Measurements from ENCODE around the gene KRT82. TPM values are rescaled to one million over a fixed set of nuclear protein-coding genes. Genes with fewer than 3 reads are reported as not detected.

The KRT82 gene
- polyA plus RNA-seq, 4 donors, result not detected

GRCh38 chr12:52400906-52401305, 5.2 kb downstream of the KRT82 start:
- H3K27me3 ChIP-seq (ENCODE audit: control insufficient read depth in 3 of 3, insufficient read depth in 3 of 3, low read length in 3 of 3), result peaks cover 0 to 2% (median 0%) of the 10 kb centered on the region in 3 donors
- no peak overlapping the region for H3K4me3 ChIP-seq (ENCODE audit: low read depth in 1 of 3, low read length in 3 of 3)
- FAIRE-seq (no peak), DNase-seq (no peak)
- no peaks in the 10 kb centered on the region for H3K9me3 ChIP-seq (ENCODE audit: control insufficient read depth in 2 of 2, insufficient read depth in 1 of 2, low read depth in 1 of 2, low read length in 1 of 2)
- no peaks in the 10 kb centered on the region for H3K4me1 ChIP-seq (ENCODE audit: control insufficient read depth in 3 of 3, insufficient read depth in 2 of 3, low read depth in 1 of 3, low read length in 2 of 3)
- 80 to 88% (median 86%) methylated on average over 9 of the region's 9 CpGs for WGBS, 3 donors
- no peak overlapping the region for H3K27ac ChIP-seq (ENCODE audit: low read depth in 1 of 3, low read length in 2 of 3)
- H3K36me3 ChIP-seq (ENCODE audit: control insufficient read depth in 3 of 3, insufficient read depth in 2 of 3, low read depth in 1 of 3, low read length in 3 of 3), result no peaks in the 10 kb centered on the region

GRCh38 chr12:52399756-52400155, 6.4 kb downstream of the KRT82 start:
- Histone ChIP-seq H3K27ac (ENCODE audit: low read depth in 1 of 3, low read length in 2 of 3) (no peak overlapping the region), H3K36me3 (ENCODE audit: control insufficient read depth in 3 of 3, insufficient read depth in 2 of 3, low read depth in 1 of 3, low read length in 3 of 3) (no peaks in the 10 kb centered on the region), H3K4me1 (ENCODE audit: control insufficient read depth in 3 of 3, insufficient read depth in 2 of 3, low read depth in 1 of 3, low read length in 2 of 3) (no peaks in the 10 kb centered on the region), H3K27me3 (ENCODE audit: control insufficient read depth in 3 of 3, insufficient read depth in 3 of 3, low read length in 3 of 3) (peaks cover 0 to 2% (median 0%) of the 10 kb centered on the region in 3 donors), H3K9me3 (ENCODE audit: control insufficient read depth in 2 of 2, insufficient read depth in 1 of 2, low read depth in 1 of 2, low read length in 1 of 2) (no peaks in the 10 kb centered on the region), H3K4me3 (ENCODE audit: low read depth in 1 of 3, low read length in 3 of 3) (no peak overlapping the region)
- FAIRE-seq, result no peak
- no peak for DNase-seq
- WGBS, 3 donors, result 90 to 94% (median 92%) methylated on average over 16 of the region's 16 CpGs

GRCh38 chr12:52398176-52398575, 8.0 kb downstream of the KRT82 start:
- Histone ChIP-seq H3K9me3 (ENCODE audit: control insufficient read depth in 2 of 2, insufficient read depth in 1 of 2, low read depth in 1 of 2, low read length in 1 of 2) (no peaks in the 10 kb centered on the region), H3K27ac (ENCODE audit: low read depth in 1 of 3, low read length in 2 of 3) (no peak overlapping the region), H3K36me3 (ENCODE audit: control insufficient read depth in 3 of 3, insufficient read depth in 2 of 3, low read depth in 1 of 3, low read length in 3 of 3) (no peaks in the 10 kb centered on the region), H3K4me3 (ENCODE audit: low read depth in 1 of 3, low read length in 3 of 3) (no peak overlapping the region), H3K27me3 (ENCODE audit: control insufficient read depth in 3 of 3, insufficient read depth in 3 of 3, low read length in 3 of 3) (peaks cover 0 to 2% (median 0%) of the 10 kb centered on the region in 3 donors), H3K4me1 (ENCODE audit: control insufficient read depth in 3 of 3, insufficient read depth in 2 of 3, low read depth in 1 of 3, low read length in 2 of 3) (no peaks in the 10 kb centered on the region)
- FAIRE-seq (no peak), DNase-seq (no peak)
- 81 to 88% (median 83%) methylated on average over 1 of the region's 1 CpG for WGBS, 3 donors

GRCh38 chr12:52396656-52397055, 9.5 kb downstream of the KRT82 start:
- no peaks in the 10 kb centered on the region for H3K36me3 ChIP-seq (ENCODE audit: control insufficient read depth in 3 of 3, insufficient read depth in 2 of 3, low read depth in 1 of 3, low read length in 3 of 3)
- no peak for FAIRE-seq
- DNase-seq, result no peak
- no peaks in the 10 kb centered on the region for H3K9me3 ChIP-seq (ENCODE audit: control insufficient read depth in 2 of 2, insufficient read depth in 1 of 2, low read depth in 1 of 2, low read length in 1 of 2)
- H3K27me3 ChIP-seq (ENCODE audit: control insufficient read depth in 3 of 3, insufficient read depth in 3 of 3, low read length in 3 of 3), result peaks cover 0 to 2% (median 0%) of the 10 kb centered on the region in 3 donors
- H3K27ac ChIP-seq (ENCODE audit: low read depth in 1 of 3, low read length in 2 of 3), result no peak overlapping the region
- no peaks in the 10 kb centered on the region for H3K4me1 ChIP-seq (ENCODE audit: control insufficient read depth in 3 of 3, insufficient read depth in 2 of 3, low read depth in 1 of 3, low read length in 2 of 3)
- no peak overlapping the region for H3K4me3 ChIP-seq (ENCODE audit: low read depth in 1 of 3, low read length in 3 of 3)
- 77 to 81% (median 80%) methylated on average over 8 of the region's 8 CpGs for WGBS, 3 donors

- DNase-seq, result peak; percentile 27 to 36
- H3K4me1 ChIP-seq (ENCODE audit: control insufficient read depth in 3 of 3, insufficient read depth in 2 of 3, low read depth in 1 of 3, low read length in 2 of 3), result no peaks in the 10 kb centered on the region
- no peak overlapping the region for H3K4me3 ChIP-seq (ENCODE audit: low read depth in 1 of 3, low read length in 3 of 3)
- no peak overlapping the region for H3K27ac ChIP-seq (ENCODE audit: low read depth in 1 of 3, low read length in 2 of 3)
- H3K27me3 ChIP-seq (ENCODE audit: control insufficient read depth in 3 of 3, insufficient read depth in 3 of 3, low read length in 3 of 3), result peaks cover 0 to 2% (median 0%) of the 10 kb centered on the region in 3 donors
- FAIRE-seq, result no peak
- WGBS, 3 donors, result 53 to 63% (median 63%) methylated on average over 20 of the region's 20 CpGs
- H3K9me3 ChIP-seq (ENCODE audit: control insufficient read depth in 2 of 2, insufficient read depth in 1 of 2, low read depth in 1 of 2, low read length in 1 of 2), result no peaks in the 10 kb centered on the region
- no peaks in the 10 kb centered on the region for H3K36me3 ChIP-seq (ENCODE audit: control insufficient read depth in 3 of 3, insufficient read depth in 2 of 3, low read depth in 1 of 3, low read length in 3 of 3)
These were observed 10.2 kb downstream of the KRT82 start for GRCh38 chr12:52395761-52396434.

GRCh38 chr12:52394836-52395405, 11.2 kb downstream of the KRT82 start:
- H3K27me3 ChIP-seq (ENCODE audit: control insufficient read depth in 3 of 3, insufficient read depth in 3 of 3, low read length in 3 of 3), result peaks cover 0 to 5% (median 0%) of the 10 kb centered on the region in 3 donors
- no peak for FAIRE-seq
- H3K4me3 ChIP-seq (ENCODE audit: low read depth in 1 of 3, low read length in 3 of 3), result no peak overlapping the region
- 84 to 88% (median 86%) methylated on average over 12 to 13 of the region's 13 CpGs for whole genome bisulfite sequencing, 3 donors
- no peak overlapping the region for H3K27ac ChIP-seq (ENCODE audit: low read depth in 1 of 3, low read length in 2 of 3)
- DNase-seq, result no peak
- H3K4me1 ChIP-seq (ENCODE audit: control insufficient read depth in 3 of 3, insufficient read depth in 2 of 3, low read depth in 1 of 3, low read length in 2 of 3), result no peaks in the 10 kb centered on the region
- no peaks in the 10 kb centered on the region for H3K9me3 ChIP-seq (ENCODE audit: control insufficient read depth in 2 of 2, insufficient read depth in 1 of 2, low read depth in 1 of 2, low read length in 1 of 2)
- no peaks in the 10 kb centered on the region for H3K36me3 ChIP-seq (ENCODE audit: control insufficient read depth in 3 of 3, insufficient read depth in 2 of 3, low read depth in 1 of 3, low read length in 3 of 3)

GRCh38 chr12:52392465-52393007, 13.6 kb downstream of the KRT82 start:
- no peak for DNase-seq

GRCh38 chr12:52391618-52392002, 14.5 kb downstream of the KRT82 start:
- no peak overlapping the region for H3K27ac ChIP-seq (ENCODE audit: low read depth in 1 of 3, low read length in 2 of 3)
- peaks cover 0 to 17% (median 0%) of the 10 kb centered on the region in 3 donors for H3K27me3 ChIP-seq (ENCODE audit: control insufficient read depth in 3 of 3, insufficient read depth in 3 of 3, low read length in 3 of 3)
- H3K9me3 ChIP-seq (ENCODE audit: control insufficient read depth in 2 of 2, insufficient read depth in 1 of 2, low read depth in 1 of 2, low read length in 1 of 2), result no peaks in the 10 kb centered on the region
- H3K4me3 ChIP-seq (ENCODE audit: low read depth in 1 of 3, low read length in 3 of 3), result no peak overlapping the region
- peak; percentile 8 to 27 for DNase-seq
- WGBS, 3 donors, result 8 to 20% (median 10%) methylated on average over 4 of the region's 4 CpGs
- H3K36me3 ChIP-seq (ENCODE audit: control insufficient read depth in 3 of 3, insufficient read depth in 2 of 3, low read depth in 1 of 3, low read length in 3 of 3), result no peaks in the 10 kb centered on the region
- no peaks in the 10 kb centered on the region for H3K4me1 ChIP-seq (ENCODE audit: control insufficient read depth in 3 of 3, insufficient read depth in 2 of 3, low read depth in 1 of 3, low read length in 2 of 3)
- FAIRE-seq, result no peak

More at GRCh38 chr12:52392465-52393007, 13.6 kb downstream of the KRT82 start:
- Histone ChIP-seq H3K9me3 (ENCODE audit: control insufficient read depth in 2 of 2, insufficient read depth in 1 of 2, low read depth in 1 of 2, low read length in 1 of 2) (no peaks in the 10 kb centered on the region), H3K27me3 (ENCODE audit: control insufficient read depth in 3 of 3, insufficient read depth in 3 of 3, low read length in 3 of 3) (peaks cover 0 to 19% (median 0%) of the 10 kb centered on the region in 3 donors), H3K4me3 (ENCODE audit: low read depth in 1 of 3, low read length in 3 of 3) (no peak overlapping the region), H3K36me3 (ENCODE audit: control insufficient read depth in 3 of 3, insufficient read depth in 2 of 3, low read depth in 1 of 3, low read length in 3 of 3) (no peaks in the 10 kb centered on the region), H3K4me1 (ENCODE audit: control insufficient read depth in 3 of 3, insufficient read depth in 2 of 3, low read depth in 1 of 3, low read length in 2 of 3) (no peaks in the 10 kb centered on the region), H3K27ac (ENCODE audit: low read depth in 1 of 3, low read length in 2 of 3) (no peak overlapping the region)
- FAIRE-seq, result no peak
- 72 to 82% (median 73%) methylated on average over 7 of the region's 7 CpGs for WGBS, 3 donors
